Measurements from ENCODE around the gene LEFTY1.

DNA sequence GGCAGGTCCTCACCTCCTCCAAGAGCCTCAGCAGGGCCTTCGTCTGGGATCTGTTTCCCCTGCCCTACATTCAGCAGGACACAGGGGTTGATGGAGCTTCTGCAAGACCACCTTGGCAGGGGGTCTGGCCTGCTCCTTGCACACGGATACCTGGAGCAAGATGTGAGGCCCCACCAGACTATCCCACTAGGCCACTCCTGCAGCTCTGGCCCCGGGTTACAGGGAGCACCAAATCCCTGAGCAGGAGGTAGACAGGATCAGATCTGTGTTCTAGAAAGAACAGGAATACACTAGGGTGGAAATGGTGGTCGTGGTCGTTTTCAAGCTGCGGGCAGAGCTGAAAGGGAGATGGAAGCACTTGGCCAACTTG, 45.5 kb downstream of the LEFTY1 start:
- no peak for TF ChIP-seq POLR2A (IDR thresholded peaks at IDR 0.05; ENCODE audit: low read depth, low read length)
- no peak for TF ChIP-seq TAF1 (IDR thresholded peaks at IDR 0.05; ENCODE audit: borderline replicate concordance, low read depth, low read length)

Measured in GM12892 (cell line).